HPDE6-E6E7 (cell line): ENCODE data around the gene FBXW12.

Experiments
- DNase-seq: peaks from one replicate; pipeline ENCODE4 v3.0.0; 2011; ENCODE audit warnings: missing footprints; ENCODE audit errors: extremely low spot score

FBXW12 gene

DNA sequence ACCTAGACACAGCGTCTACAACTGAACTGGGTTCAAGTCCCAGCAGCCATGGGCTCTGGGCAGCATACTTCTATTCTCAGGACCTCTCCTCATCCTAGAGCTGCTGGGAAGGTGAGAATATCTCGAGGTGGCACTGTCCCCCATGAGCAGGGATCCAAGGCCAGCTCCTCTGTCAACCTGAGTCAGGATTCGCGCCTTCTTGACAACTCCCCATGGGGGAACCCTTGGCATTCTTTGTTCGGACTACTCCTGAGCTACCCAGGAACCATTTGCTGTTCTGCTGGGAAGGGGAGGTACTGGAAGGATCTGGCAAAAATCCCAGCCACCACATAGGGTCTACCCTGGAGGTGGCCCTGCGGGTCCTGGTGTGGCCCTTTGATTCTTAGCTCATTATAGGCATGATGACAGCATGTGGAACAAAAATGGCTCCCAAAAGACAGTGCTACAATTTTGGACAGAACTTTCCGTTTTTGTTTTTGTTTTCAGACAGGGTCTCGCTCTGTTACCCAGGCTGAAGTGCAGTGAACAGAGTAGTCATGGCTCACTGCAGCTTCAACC, 35.6 kb downstream of the FBXW12 start:
- DNase-seq, result no peak

DNA sequence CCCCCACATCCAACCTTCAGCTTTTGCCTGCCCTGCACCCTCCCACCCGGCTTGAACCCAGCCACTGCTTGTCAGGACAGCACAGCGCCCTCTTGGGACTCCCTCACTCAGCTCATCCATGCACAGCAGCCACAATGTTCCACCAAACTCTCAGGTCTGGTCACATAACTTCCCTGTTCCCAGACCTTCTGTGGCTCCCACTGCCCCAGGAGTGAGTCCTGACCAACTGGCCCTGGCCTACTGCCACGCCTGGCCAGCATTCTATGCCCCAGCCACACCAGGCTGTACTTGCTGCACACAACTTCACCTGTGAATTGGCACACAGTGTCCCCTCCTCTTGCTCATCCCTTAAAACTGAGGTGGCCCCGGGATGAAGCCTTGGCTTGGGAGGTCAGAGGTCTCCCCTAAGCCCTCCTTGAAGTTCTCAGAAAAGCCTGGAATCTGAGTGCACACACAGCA, 36.8 kb downstream of the FBXW12 start:
- DNase-seq, result no peak

- DNase-seq, result no peak
Measured at GRCh38 chr3:48409291-48410201, 37.5 kb downstream of the FBXW12 start.

GRCh38 chr3:48410205-48411040, 38.4 kb downstream of the FBXW12 start:
- DNase-seq, result no peak

- no peak for DNase-seq
Measured at GRCh38 chr3:48411041-48411588, 39.1 kb downstream of the FBXW12 start.

GRCh38 chr3:48411606-48412374, 39.8 kb downstream of the FBXW12 start:
- DNase-seq, result no peak

DNA sequence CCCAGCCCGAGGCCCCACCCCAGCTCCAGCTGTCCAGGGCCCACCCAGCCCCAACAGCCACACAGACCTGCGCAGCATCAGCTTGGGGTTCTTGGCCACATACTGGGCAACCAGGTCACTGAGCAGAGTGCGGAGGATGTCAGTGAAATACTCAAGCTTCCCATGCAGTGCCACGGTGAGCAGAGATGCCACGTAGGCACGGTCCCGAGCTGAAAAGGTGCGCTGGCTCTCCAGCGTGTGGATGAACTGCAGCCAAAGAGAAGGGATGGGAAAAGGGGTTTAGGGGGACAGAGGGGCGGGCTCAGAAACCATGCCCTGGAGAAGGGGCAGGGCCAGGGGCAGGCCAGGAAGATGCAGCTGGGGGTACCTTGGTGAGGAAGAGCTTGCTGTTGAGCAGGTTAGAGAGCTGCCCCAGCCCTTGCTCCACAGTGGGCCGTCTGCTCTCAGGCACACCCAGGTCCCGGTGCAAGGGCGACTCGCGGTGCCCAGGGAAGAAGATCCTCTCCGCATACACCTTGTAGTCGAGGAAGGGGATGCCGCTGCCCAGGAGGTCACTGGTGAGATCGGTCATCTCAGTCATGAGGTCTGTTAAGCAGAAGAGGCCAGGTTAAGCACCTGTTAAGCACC, 40.5 kb downstream of the FBXW12 start:
- no peak for DNase-seq

DNA sequence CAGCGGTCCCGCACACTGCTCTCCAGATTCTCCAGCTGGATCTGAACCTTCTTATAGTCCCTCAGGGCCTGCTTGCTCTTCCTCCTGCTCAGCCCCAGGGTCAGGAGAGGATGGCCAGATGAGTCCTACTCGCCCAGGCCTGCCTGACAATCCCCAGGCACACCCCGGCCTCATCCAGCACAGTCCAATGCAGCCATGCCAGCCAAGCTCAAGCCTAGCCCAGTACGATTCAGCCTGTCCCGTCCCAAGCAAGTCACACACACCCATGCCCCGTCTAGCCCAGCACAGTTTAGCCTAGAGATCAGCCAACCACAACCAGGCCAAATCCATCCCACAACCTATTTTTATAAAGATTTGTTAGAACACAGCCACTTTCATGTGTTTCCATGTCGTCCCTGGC, 41.1 kb downstream of the FBXW12 start:
- DNase-seq, result no peak

GRCh38 chr3:48413611-48414010, 41.6 kb downstream of the FBXW12 start:
- no peak for DNase-seq

DNA sequence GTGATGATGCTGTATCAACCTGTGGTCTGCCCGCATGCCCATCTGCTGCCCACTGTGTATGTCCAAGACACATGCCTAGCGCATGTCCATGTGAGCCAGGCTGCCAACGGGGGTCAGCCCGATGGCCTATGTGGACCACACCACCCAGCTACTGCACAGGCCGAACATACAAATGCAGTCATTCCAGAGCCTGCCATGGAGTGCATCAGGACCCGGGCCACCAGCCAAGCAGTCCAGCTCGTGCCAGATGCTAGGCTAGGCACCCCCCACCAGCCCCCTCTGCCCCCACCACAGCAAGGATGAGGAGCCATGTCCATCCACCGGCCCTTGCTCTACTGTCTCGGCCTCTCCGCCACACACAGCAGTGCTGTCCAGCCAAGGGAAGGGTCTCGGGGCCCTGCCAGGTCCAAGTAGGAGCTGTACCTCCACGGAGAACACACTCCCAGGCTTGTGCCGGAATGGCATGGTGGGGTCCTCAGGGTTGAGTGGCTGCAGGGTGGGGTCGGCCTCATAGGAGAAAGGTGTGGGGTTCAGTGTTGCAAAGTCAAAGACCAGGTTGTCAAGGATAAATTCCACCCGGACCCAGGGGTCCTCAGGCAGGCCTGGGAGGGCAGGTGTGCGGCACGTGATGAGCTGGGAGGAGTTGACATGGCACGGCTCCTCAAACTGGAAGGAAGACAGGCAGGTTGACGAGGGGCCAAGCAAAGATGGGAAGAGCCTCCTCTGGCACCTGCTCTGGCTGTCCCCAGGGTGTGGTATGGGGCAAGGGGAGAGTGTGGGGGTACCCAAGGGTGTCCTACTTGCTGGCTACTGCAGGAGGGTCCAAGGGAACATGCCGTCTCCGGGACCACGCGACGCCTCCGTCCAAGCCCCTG, 42.6 kb downstream of the FBXW12 start:
- DNase-seq, result no peak

GRCh38 chr3:48415251-48415953, 43.4 kb downstream of the FBXW12 start:
- DNase-seq, result no peak

GRCh38 chr3:48416091-48416505, 44.1 kb downstream of the FBXW12 start:
- DNase-seq, result no peak

DNA sequence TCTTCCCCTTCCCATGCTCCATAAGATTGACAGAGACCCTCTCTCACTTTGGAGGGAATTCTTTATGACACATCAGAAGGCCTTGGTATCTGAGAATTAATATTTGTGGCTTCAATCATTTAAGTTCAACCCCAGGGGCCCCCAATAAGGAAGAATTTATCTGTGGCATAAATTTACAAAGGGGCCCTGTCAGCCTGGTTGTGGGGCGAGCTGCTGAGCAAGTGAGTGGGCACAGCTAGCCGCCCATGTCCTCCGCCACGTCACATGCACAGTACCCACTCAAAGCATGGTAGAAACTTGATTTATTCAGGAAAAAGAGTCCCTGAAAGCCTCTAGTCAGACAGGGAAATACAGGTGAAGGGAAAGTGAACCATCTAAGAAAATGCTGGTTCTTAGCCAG, 44.5 kb downstream of the FBXW12 start:
- no peak for DNase-seq

DNA sequence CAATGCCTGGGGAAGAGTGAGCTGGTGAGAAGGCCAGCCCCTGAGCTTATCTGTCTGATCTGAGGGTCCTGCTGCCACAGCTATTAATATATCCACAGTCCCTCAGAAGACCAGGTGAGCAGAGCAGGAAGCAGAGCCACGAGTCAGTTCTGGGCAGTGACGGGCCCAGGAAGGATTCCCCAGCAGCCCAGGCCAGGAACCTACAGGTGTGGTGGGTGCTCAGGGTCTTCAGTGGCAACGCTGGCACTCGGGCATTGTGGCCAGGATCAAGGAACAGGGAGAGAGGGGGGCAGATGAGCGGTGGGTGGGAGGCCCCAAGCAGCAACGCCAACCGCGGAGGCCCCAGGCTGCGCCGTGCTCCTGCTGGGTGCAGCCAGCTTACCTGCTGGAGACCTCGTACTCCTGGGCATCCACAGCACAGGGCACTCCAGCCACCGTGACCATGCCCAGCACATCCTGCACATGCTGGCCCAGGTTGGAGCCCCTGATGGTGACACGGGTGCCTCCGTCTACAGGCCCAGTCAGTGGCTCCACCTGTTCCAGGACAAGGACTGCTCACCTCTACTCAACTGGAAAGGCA, 45.6 kb downstream of the FBXW12 start:
- no peak for DNase-seq

GRCh38 chr3:48418140-48418539, 46.1 kb downstream of the FBXW12 start:
- DNase-seq, result no peak

- no peak for DNase-seq
Measured at GRCh38 chr3:48418651-48419050, 46.6 kb downstream of the FBXW12 start.

DNA sequence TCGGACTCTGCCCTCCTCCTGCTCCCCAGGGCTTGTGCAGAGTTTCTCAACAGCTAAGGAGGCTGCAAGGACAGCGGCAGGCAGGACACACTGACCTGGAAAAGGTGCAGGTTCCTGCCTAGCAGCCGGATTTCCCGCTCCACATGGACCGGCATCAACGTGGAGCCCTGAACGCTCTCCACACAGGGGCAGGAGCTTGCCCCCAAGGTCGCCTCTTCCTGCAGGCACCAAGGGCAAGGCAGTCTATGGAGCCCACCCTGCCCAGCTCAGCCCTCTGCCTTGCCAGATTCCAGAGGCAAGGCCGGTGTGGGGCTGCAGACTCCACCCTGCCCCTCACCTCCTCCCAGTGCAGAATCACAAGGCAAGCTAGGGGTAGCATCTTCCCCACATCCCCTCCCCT, 47.1 kb downstream of the FBXW12 start:
- DNase-seq, result no peak

GRCh38 chr3:48419597-48419996, 47.6 kb downstream of the FBXW12 start:
- DNase-seq, result no peak

DNA sequence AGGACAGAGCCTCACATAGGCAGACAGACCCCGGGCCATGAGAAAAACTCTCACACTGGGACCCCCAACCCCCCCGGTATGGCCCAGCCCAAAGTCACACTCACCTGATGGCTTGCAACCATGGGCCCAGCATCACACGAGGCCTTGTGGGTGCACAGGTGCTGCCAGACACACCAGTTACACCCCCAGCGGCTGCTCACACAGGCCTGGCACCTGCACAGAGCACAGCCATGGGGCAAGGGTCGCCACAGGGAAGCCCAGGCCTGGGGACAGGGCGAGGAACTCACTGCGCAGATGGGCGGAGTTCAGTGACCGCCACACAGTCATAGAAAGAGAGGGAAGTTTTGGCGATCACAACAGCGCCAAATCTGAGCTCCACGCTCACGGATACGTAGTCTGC, 48.5 kb downstream of the FBXW12 start:
- no peak for DNase-seq
